Transverse colon (tissue), 3 donors: Measurements from ENCODE around the gene DHCR24.
"Not testable (repeated sequence)": the region's sequence is repeated elsewhere in the genome, so short reads cannot be mapped to it uniquely, and the experiment has no call there.

Experiments used
- EP300 ChIP-seq: sonication (generic); formaldehyde crosslinking; IDR thresholded peaks from one replicate; pipeline ENCODE4 v1.6.1; 2017; ENCODE audit warnings: antibody characterized with exemption, low read depth
- POLR2A ChIP-seq: fragments of 450-650 bp; IDR thresholded peaks from one replicate; pipeline ENCODE4 v1.6.1; 2016; ENCODE audit warnings: antibody characterized with exemption, mild to moderate bottlenecking, moderate library complexity
- TF ChIP-seq, protein P1 (sequence below), 5 experiments: fragments of 200-600 bp in 3 of 5; fragments of 450-650 bp in 2 of 5; sonication (generic) in 3 of 5; IDR thresholded peaks; 1 replicate in 2 of 5; 2 replicates in 3 of 5; pipeline ENCODE4 v1.5.1; 2016 to 2017; ENCODE audit warnings: antibody characterized with exemption in 5 of 5, inconsistent platforms in 3 of 5, mild to moderate bottlenecking in 2 of 5, moderate library complexity in 1 of 5

DNA sequence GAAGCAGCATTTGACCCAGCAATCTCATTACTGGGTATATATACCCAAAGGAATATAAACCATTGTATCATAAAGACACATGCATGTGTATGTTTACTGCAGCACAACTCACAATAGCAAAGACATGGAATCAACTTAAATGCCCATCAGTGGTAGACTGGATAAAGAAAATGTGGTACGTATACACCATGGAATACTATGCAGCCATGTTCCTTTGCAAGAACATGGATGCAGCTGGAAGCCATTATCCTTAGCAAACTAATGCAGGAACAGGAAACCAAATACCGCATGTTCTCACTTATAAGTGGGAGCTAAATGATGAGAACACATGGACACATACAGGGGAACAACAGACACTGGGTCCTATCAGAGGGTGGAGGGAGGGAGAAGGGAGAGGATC, 5.4 kb downstream of the DHCR24 start:
- TF ChIP-seq POLR2A, EP300: not testable (repeated sequence)
- TF ChIP-seq, protein P1, sequence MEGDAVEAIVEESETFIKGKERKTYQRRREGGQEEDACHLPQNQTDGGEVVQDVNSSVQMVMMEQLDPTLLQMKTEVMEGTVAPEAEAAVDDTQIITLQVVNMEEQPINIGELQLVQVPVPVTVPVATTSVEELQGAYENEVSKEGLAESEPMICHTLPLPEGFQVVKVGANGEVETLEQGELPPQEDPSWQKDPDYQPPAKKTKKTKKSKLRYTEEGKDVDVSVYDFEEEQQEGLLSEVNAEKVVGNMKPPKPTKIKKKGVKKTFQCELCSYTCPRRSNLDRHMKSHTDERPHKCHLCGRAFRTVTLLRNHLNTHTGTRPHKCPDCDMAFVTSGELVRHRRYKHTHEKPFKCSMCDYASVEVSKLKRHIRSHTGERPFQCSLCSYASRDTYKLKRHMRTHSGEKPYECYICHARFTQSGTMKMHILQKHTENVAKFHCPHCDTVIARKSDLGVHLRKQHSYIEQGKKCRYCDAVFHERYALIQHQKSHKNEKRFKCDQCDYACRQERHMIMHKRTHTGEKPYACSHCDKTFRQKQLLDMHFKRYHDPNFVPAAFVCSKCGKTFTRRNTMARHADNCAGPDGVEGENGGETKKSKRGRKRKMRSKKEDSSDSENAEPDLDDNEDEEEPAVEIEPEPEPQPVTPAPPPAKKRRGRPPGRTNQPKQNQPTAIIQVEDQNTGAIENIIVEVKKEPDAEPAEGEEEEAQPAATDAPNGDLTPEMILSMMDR (IDR thresholded peaks at IDR 0.05): not testable (repeated sequence)
